GM12892 (cell line): ENCODE results near the gene DCLK3.

ENCODE experiments used
- POLR2A ChIP-seq: IDR thresholded peaks from 2 replicates; pipeline ENCODE4 v1.6.1; 2011; ENCODE audit warnings: low read depth, low read length, control low read depth
- POLR2AphosphoS5 ChIP-seq: IDR thresholded peaks from 2 replicates; pipeline ENCODE4 v1.6.1; 2011; ENCODE audit warnings: low read depth, low read length, control low read depth
- TAF1 ChIP-seq: IDR thresholded peaks from 2 replicates; pipeline ENCODE4 v1.6.1; 2011; ENCODE audit warnings: low read depth, mild to moderate bottlenecking, control low read depth, low read length, borderline replicate concordance

GRCh38 chr3:36704280-36704679 lies 60.1 kb downstream of the DCLK3 start:
- TF ChIP-seq POLR2A (no peak), TAF1 (no peak), POLR2AphosphoS5 (no peak)
